HG02973 (cell line): ENCODE results near the gene PILRA.
A peak's percentile ranks its signal among the peaks of the same experiment; 100 is the strongest.
"Not testable (repeated sequence)": the region's sequence is repeated elsewhere in the genome, so short reads cannot be mapped to it uniquely, and the experiment has no call there.

ENCODE experiments used
- ATAC-seq: cut with Tn5 transposase; IDR thresholded peaks from one replicate; pipeline ENCODE4 v1.9.1; 2021; ENCODE audit warnings: moderate library complexity; ENCODE audit not compliant: unreplicated experiment

PILRA gene

GRCh38 chr7:100432621-100433275 is 59.5 kb downstream of the PILRA start:
- ATAC-seq: no peak

GRCh38 chr7:100433276-100433591 is 59.9 kb downstream of the PILRA start:
- ATAC-seq: no peak

- ATAC-seq: no peak
Observed at GRCh38 chr7:100433592-100434296, 60.5 kb downstream of the PILRA start.

GRCh38 chr7:100434297-100435144 is 61.2 kb downstream of the PILRA start:
- ATAC-seq: no peak

- ATAC-seq: peak; percentile 22
Observed at GRCh38 chr7:100435401-100436304, 62.4 kb downstream of the PILRA start.

GRCh38 chr7:100437150-100438100 is 64.1 kb downstream of the PILRA start:
- ATAC-seq: no peak

- no peak for ATAC-seq
Observed at GRCh38 chr7:100438172-100438571, 64.9 kb downstream of the PILRA start.

GRCh38 chr7:100438731-100439130 is 65.4 kb downstream of the PILRA start:
- ATAC-seq: not testable (repeated sequence)

GRCh38 chr7:100439244-100439643 is 66.0 kb downstream of the PILRA start:
- not testable (repeated sequence) for ATAC-seq

GRCh38 chr7:100441641-100442535 is 68.6 kb downstream of the PILRA start:
- ATAC-seq: no peak

GRCh38 chr7:100443096-100443840 is 70.0 kb downstream of the PILRA start:
- ATAC-seq: no peak

GRCh38 chr7:100444311-100445278 is 71.3 kb downstream of the PILRA start:
- ATAC-seq: no peak

- no peak for ATAC-seq
Observed at GRCh38 chr7:100446040-100446439, 72.8 kb downstream of the PILRA start.

GRCh38 chr7:100447363-100447762 is 74.1 kb downstream of the PILRA start:
- not testable (repeated sequence) for ATAC-seq

GRCh38 chr7:100449190-100449795 is 76.0 kb downstream of the PILRA start:
- ATAC-seq: no peak
